WTC11 (cell line): ENCODE results near the gene CROCC.
"Not testable (repeated sequence)": the region's sequence is repeated elsewhere in the genome, so short reads cannot be mapped to it uniquely, and the experiment has no call there.

Experiments
- ATF2 ChIP-seq: sonication (generic); formaldehyde crosslinking; IDR thresholded peaks from 2 replicates; pipeline ENCODE4 v1.8.1; 2022; ENCODE audit warnings: low read depth, missing genetic modification reagents, borderline replicate concordance
- CREB1 ChIP-seq: sonication (generic); formaldehyde crosslinking; IDR thresholded peaks from 2 replicates; pipeline ENCODE4 v1.8.0; 2023; ENCODE audit warnings: mild to moderate bottlenecking, missing genetic modification reagents
- CTCF ChIP-seq: fragments of 200-600 bp; IDR thresholded peaks from 2 replicates; pipeline ENCODE4 v1.8.0; 2022; ENCODE audit warnings: antibody characterized with exemption
- E2F1 ChIP-seq: sonication (generic); formaldehyde crosslinking; IDR thresholded peaks from 2 replicates; pipeline ENCODE4 v1.8.0; 2022; ENCODE audit warnings: mild to moderate bottlenecking, missing genetic modification reagents
- FOXJ3 ChIP-seq: sonication (generic); formaldehyde crosslinking; IDR thresholded peaks from 2 replicates; pipeline ENCODE4 v1.9.0; 2021; ENCODE audit warnings: missing genetic modification reagents, mild to moderate bottlenecking, borderline replicate concordance
- MAX ChIP-seq: sonication (generic); formaldehyde crosslinking; IDR thresholded peaks from 2 replicates; pipeline ENCODE4 v1.8.0; 2022; ENCODE audit warnings: mild to moderate bottlenecking, missing genetic modification reagents
- RELA ChIP-seq: sonication (generic); formaldehyde crosslinking; IDR thresholded peaks from 2 replicates; pipeline ENCODE4 v1.8.1; 2022; ENCODE audit warnings: missing genetic modification reagents, mild to moderate bottlenecking, borderline replicate concordance
- SOX15 ChIP-seq: fragments of 250-450 bp; sonication (Bioruptor Pico); IDR thresholded peaks from 2 replicates; pipeline ENCODE4 v1.9.0; 2021; ENCODE audit warnings: mild to moderate bottlenecking
- TCF7 ChIP-seq: sonication (generic); formaldehyde crosslinking; IDR thresholded peaks from 2 replicates; pipeline ENCODE4 v1.8.0; 2022; ENCODE audit warnings: mild to moderate bottlenecking, low read depth, missing genetic modification reagents, moderate library complexity

GRCh38 chr1:16901371-16901770 is 20.4 kb upstream of the CROCC start:
- not testable (repeated sequence) for TF ChIP-seq CREB1; RELA (CRISPR knock-in tag); CTCF; SOX15 (CRISPR knock-in tag); E2F1 (CRISPR knock-in tag); MAX (CRISPR knock-in tag); TCF7 (CRISPR knock-in tag); ATF2 (CRISPR knock-in tag); FOXJ3 (CRISPR knock-in tag)
